HCT116 (cell line): ENCODE data around the gene HRC. TPM values are rescaled to one million over a fixed set of nuclear protein-coding genes. Genes with fewer than 3 reads are reported as not detected.

Experiments used
- ATAC-seq: fragments of 200-7000 bp; cut with Tn5 transposase; 2 replicates; pipeline ENCODE4 v1.9.1; 2020; ENCODE audit warnings: mild to moderate bottlenecking, moderate library complexity
- BruUV-seq: library from RNA; stranded (reverse); fragments of 400-500 nt; replicated peaks from 2 replicates; lab custom pipeline; 2021; lab: Mats Ljungman, UMichigan
- CTCF ChIA-PET: fragments of 300-600 bp; sonication (Branson Sonifier 250); formaldehyde crosslinking; loops from one replicate; lab custom pipeline; 2021; ENCODE audit warnings: antibody characterized with exemption; lab: Charles Lee
- POLR2A ChIA-PET: fragments of 300-600, 350-600 bp; sonication (Branson Sonifier 250); formaldehyde crosslinking; loops from one replicate; lab custom pipeline; 2021; ENCODE audit warnings: antibody characterized with exemption; lab: Charles Lee
- RAD21 ChIA-PET, 2 experiments: fragments of 300-600 bp; sonication (Branson Sonifier 250); formaldehyde crosslinking; loops; one replicate each; lab custom pipeline; 2023; ENCODE audit warnings: low total read pairs in 2 of 2; ENCODE audit not compliant: uncharacterized antibody in 2 of 2, unreplicated experiment in 2 of 2, low non-redundant PET in 1 of 2; lab: Charles Lee
- DNase-seq: peaks from one replicate; pipeline ENCODE4 v3.0.0-alpha.2; 2010; ENCODE audit warnings: low read depth, low spot score
- H2AFZ ChIP-seq: fragments of 200-600 bp; shearing (Covaris generic), sonication (generic); 2 replicates; pipeline ENCODE4 v1.6.1; 2017; ENCODE audit warnings: low read depth, mixed run types, mixed read lengths, antibody characterized with exemption, low read length; ENCODE audit not compliant: poor library complexity, severe bottlenecking
- H3K27ac ChIP-seq: 2 replicates; pipeline ENCODE4 v1.5.1; 2012; ENCODE audit warnings: low read depth, low read length
- H3K27me3 ChIP-seq: fragments of 200-600 bp; sonication (generic); 2 replicates; pipeline ENCODE4 v1.6.1; 2016; ENCODE audit warnings: mixed run types, low read length, mixed read lengths; ENCODE audit not compliant: insufficient read depth
- H3K36me3 ChIP-seq, 2 experiments: fragments of 200-500 bp in 1 of 2; fragments of 200-600 bp in 1 of 2; sonication (Bioruptor generic) in 1 of 2; sonication (generic) in 1 of 2; 2 replicates each; pipeline versions ENCODE4 v1.5.1 to v1.6.1; 2014 to 2016; ENCODE audit warnings: low read length in 2 of 2, inconsistent platforms in 1 of 2, mixed read lengths in 1 of 2, mixed run types in 1 of 2; ENCODE audit not compliant: insufficient read depth in 2 of 2, control insufficient read depth in 1 of 2
- H3K4me1 ChIP-seq, 2 experiments: fragments of 200-600 bp in 1 of 2; sonication (generic) in 1 of 2; 2 replicates each; pipeline versions ENCODE4 v1.5.1 to v1.6.1; 2012 to 2017; ENCODE audit warnings: low read length in 2 of 2, inconsistent platforms in 1 of 2, mild to moderate bottlenecking in 1 of 2, mixed read lengths in 1 of 2, mixed run types in 1 of 2, moderate library complexity in 1 of 2; ENCODE audit not compliant: insufficient read depth in 2 of 2, control insufficient read depth in 1 of 2
- H3K4me2 ChIP-seq: fragments of 200-600 bp; sonication (generic); 2 replicates; pipeline ENCODE4 v1.6.1; 2017; ENCODE audit warnings: mixed run types, low read length, mixed read lengths
- H3K4me3 ChIP-seq, 2 experiments: fragments of 200-600 bp in 1 of 2; sonication (generic) in 1 of 2; replicated peaks in 1 of 2; 2 replicates each; pipeline ENCODE4 v1.5.1; 2011 to 2016; ENCODE audit warnings: low read length in 2 of 2, control low read depth in 1 of 2, low read depth in 1 of 2, mild to moderate bottlenecking in 1 of 2, mixed read lengths in 1 of 2, mixed run types in 1 of 2
- H3K79me2 ChIP-seq: fragments of 200-600 bp; sonication (generic); 2 replicates; pipeline ENCODE4 v1.6.1; 2017; ENCODE audit warnings: mild to moderate bottlenecking, mixed run types, low read length, moderate library complexity, mixed read lengths; ENCODE audit not compliant: insufficient read depth
- H3K9ac ChIP-seq: fragments of 200-600 bp; sonication (generic); 2 replicates; pipeline ENCODE4 v1.6.1; 2016; ENCODE audit warnings: low read length, mixed read lengths
- H3K9me2 ChIP-seq: fragments of 200-600 bp; sonication (generic), shearing (Covaris generic); 2 replicates; pipeline ENCODE4 v1.6.1; 2017; ENCODE audit warnings: mixed run types, mild to moderate bottlenecking, moderate library complexity; ENCODE audit not compliant: insufficient read depth
- H3K9me3 ChIP-seq, 2 experiments: fragments of 200-500 bp in 1 of 2; fragments of 200-600 bp in 1 of 2; sonication (Bioruptor generic) in 1 of 2; sonication (generic) in 1 of 2; 2 replicates each; pipeline ENCODE4 v1.6.1; 2014 to 2017; ENCODE audit warnings: low read length in 2 of 2, mixed read lengths in 2 of 2, inconsistent platforms in 1 of 2, low read depth in 1 of 2, mild to moderate bottlenecking in 1 of 2, mixed run types in 1 of 2, moderate library complexity in 1 of 2; ENCODE audit not compliant: control insufficient read depth in 1 of 2, insufficient read depth in 1 of 2
- H4K20me1 ChIP-seq: fragments of 200-600 bp; sonication (generic), shearing (Covaris generic); 2 replicates; pipeline ENCODE4 v1.6.1; 2017; ENCODE audit warnings: mixed run types, mild to moderate bottlenecking, moderate library complexity; ENCODE audit not compliant: insufficient read depth
- EGR1 ChIP-seq: IDR thresholded peaks from 2 replicates; pipeline ENCODE4 v1.6.1; 2012; ENCODE audit warnings: low read depth
- EZH2phosphoT487 ChIP-seq: fragments of 200-600 bp; IDR thresholded peaks from 2 replicates; pipeline ENCODE4 v1.6.1; 2018; ENCODE audit warnings: antibody characterized with exemption, borderline replicate concordance
- MAX ChIP-seq: IDR thresholded peaks from 2 replicates; pipeline ENCODE4 v1.6.1; 2012
- RAD21 ChIP-seq: IDR thresholded peaks from 2 replicates; pipeline ENCODE4 v1.6.1; 2012; ENCODE audit warnings: low read depth, mild to moderate bottlenecking
- ZFX ChIP-seq: fragments of 450-650 bp; IDR thresholded peaks from 2 replicates; pipeline ENCODE4 v1.6.1; 2017
- intact Hi-C: fragments of 100-400 bp; cut with micrococcal nuclease; formaldehyde crosslinking; loops from 2 replicates; pipeline ENCODE4 v1.10.0; 2022
- total RNA-seq: library from RNA; stranded (reverse); gene quantifications from one replicate; pipeline ENCODE4 v1.2.1, GENCODE V29; 2021; ENCODE audit not compliant: unreplicated experiment
- TF ChIP-seq, protein P1 (sequence below), 3 experiments: fragments of 200-600 bp in 1 of 3; sonication (generic) in 1 of 3; IDR thresholded peaks in 2 of 3; conservative IDR thresholded peaks in 1 of 3; 2 replicates each; pipeline ENCODE4 v1.5.1; 2012 to 2017; ENCODE audit warnings: low read depth in 2 of 3, low read length in 2 of 3, antibody characterized with exemption in 1 of 3, borderline replicate concordance in 1 of 3, control low read depth in 1 of 3, mild to moderate bottlenecking in 1 of 3, mixed read lengths in 1 of 3, mixed run types in 1 of 3, moderate library complexity in 1 of 3; ENCODE audit not compliant: insufficient read depth in 1 of 3

Gene HRC
- total RNA-seq, 1 experiment from 2014 or later: not detected

DNA sequence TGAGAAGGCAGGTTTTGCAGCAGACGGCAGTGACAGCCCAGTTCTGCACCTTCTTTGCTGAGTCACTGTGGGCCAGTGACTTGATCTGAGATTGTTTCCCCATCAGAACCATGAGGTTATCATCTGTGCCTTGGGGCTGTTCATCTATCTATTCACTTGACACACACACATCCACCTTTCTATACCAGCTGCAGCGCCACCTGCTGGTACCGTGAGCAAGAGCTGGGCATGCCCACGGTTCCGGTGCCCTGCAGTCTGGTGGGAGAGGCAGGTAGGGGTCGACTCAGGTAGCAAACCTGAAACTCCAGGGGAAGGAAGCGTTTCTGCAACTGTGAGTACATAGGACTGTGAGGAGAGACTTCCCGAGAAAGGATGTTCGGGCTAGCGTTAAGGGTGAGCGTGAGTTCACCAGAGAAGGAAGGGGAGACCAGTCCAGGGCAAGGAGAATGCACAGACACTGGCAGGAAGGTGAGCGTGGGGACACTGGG lies 48.5 kb downstream of the HRC start:
- Histone ChIP-seq H3K27me3 (no peaks in the 10 kb centered on the region), H3K4me1 (peaks cover 0 to 5% of the 10 kb centered on the region in 2 experiments; a peak in 1 of 4 replicates), H3K9ac (no peak overlapping the region), H2AFZ (no peak overlapping the region), H3K9me2 (no peaks in the 10 kb centered on the region), H3K79me2 (peaks cover 37% of the 10 kb centered on the region; the same call in 1 of the 2 replicates), H3K9me3 (no peaks in the 10 kb centered on the region), H3K36me3 (peaks cover 51 to 61% of the 10 kb centered on the region in 2 experiments), H4K20me1 (no peaks in the 10 kb centered on the region), H3K27ac (peak overlapping the region; percentile 27; the same call in 1 of the 2 replicates), H3K4me2 (no peak overlapping the region), H3K4me3 (no peak overlapping the region)
- POLR2A ChIA-PET: interaction anchor here (0.9 kb wide), 1 partner anchor 9 kb away, joined by 3 read pairs; no protein-coding TSS in a partner anchor
- intact Hi-C loops: no loop called here
- CTCF ChIA-PET: interaction anchor here (1.0 to 2.0 kb wide), 9 partner anchors 8 to 92 kb away, joined by 3 to 21 read pairs (median 5); no protein-coding TSS in a partner anchor
- DNase-seq (peak; percentile 43), ATAC-seq (peak; percentile 84)
- RAD21 ChIA-PET: no interaction called here
- TF ChIP-seq, protein P1, sequence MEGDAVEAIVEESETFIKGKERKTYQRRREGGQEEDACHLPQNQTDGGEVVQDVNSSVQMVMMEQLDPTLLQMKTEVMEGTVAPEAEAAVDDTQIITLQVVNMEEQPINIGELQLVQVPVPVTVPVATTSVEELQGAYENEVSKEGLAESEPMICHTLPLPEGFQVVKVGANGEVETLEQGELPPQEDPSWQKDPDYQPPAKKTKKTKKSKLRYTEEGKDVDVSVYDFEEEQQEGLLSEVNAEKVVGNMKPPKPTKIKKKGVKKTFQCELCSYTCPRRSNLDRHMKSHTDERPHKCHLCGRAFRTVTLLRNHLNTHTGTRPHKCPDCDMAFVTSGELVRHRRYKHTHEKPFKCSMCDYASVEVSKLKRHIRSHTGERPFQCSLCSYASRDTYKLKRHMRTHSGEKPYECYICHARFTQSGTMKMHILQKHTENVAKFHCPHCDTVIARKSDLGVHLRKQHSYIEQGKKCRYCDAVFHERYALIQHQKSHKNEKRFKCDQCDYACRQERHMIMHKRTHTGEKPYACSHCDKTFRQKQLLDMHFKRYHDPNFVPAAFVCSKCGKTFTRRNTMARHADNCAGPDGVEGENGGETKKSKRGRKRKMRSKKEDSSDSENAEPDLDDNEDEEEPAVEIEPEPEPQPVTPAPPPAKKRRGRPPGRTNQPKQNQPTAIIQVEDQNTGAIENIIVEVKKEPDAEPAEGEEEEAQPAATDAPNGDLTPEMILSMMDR (IDR thresholded peaks at IDR 0.05 in 2 of 3, conservative IDR thresholded peaks at IDR 0.05 in 1 of 3; ENCODE audit: borderline replicate concordance in 1 of 3, insufficient read depth in 1 of 3, low read depth in 2 of 3, low read length in 2 of 3): peak; percentile 59 to 98 (median 92); a peak in 5 of 6 replicates
- TF ChIP-seq EGR1 (no peak), RAD21 (peak; percentile 43), ZFX (no peak), MAX (no peak), EZH2phosphoT487 (no peak)
- no TSS peak for BruUV-seq
